Lower leg skin (tissue), 4 donors: ENCODE data around the gene ERGIC1. TPM values are rescaled to one million over a fixed set of nuclear protein-coding genes. Genes with fewer than 3 reads are reported as not detected.

Experiments used
- DNase-seq, 2 donors: peaks; one replicate each; pipeline ENCODE4 v3.0.0-alpha.2; 2019; ENCODE audit warnings: low spot score in 2 of 2
- H3K4me3 ChIP-seq: fragments of 200-600 bp; sonication (generic); 2 replicates; pipeline ENCODE4 v1.5.1; 2017; ENCODE audit warnings: mild to moderate bottlenecking, low read depth; ENCODE audit not compliant: poor library complexity, severe bottlenecking
- CTCF ChIP-seq, 3 donors: fragments of 450-650 bp; IDR thresholded peaks; one replicate each; pipeline ENCODE4 v1.5.1; 2016; ENCODE audit warnings: antibody characterized with exemption in 3 of 3, mild to moderate bottlenecking in 3 of 3, moderate library complexity in 2 of 3
- POLR2A ChIP-seq, 2 donors: fragments of 450-650 bp; IDR thresholded peaks; one replicate each; pipeline ENCODE4 v1.6.1; 2016 to 2017; ENCODE audit warnings: antibody characterized with exemption in 2 of 2, mild to moderate bottlenecking in 1 of 2, moderate library complexity in 1 of 2
- WGBS, 2 donors: methylation state at CpG; one replicate each; pipeline ENCODE4 v1.1.5; 2018; 5-methylcytosine and 5-hydroxymethylcytosine counted together
- intact Hi-C: fragments of 100-400 bp; cut with DNase I; formaldehyde crosslinking; loops from one replicate; pipeline ENCODE4 v1.15.0; 2023; ENCODE audit warnings: low total_unique reads
- total RNA-seq, 4 donors: library from RNA; depleted of rRNA; stranded (reverse); fragments of >200 nt; gene quantifications; one replicate each; pipeline ENCODE4 v1.1.0, GENCODE V29; 2016

The ERGIC1 gene
- total RNA-seq, 4 donors from 2014 or later: 62.9 to 114 (median 82.6) TPM

DNA sequence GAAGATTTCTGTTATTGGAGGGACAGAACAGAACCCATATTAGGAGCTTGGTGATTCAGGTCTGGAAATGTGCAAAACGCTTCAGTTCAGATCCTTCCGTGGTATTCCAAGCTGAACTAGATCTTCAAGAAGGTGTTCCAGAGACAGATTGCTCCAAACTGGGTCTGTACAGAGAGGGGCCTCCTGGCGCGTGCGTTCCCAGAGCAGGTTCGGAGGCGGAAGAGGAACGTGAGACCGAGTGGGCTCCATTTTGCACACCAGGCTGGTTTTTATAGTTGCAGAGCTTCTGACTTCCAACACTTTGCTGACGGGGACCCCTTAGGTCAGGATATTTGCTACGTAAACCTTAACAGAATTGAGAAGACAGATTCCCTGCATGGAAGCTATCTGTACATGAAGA lies 108.5 kb downstream of the ERGIC1 start:
- WGBS, 2 donors: 85 to 90% methylated on average over 11 of the region's 11 CpGs
- intact Hi-C loops: no loop called here
- no peak for DNase-seq

DNA sequence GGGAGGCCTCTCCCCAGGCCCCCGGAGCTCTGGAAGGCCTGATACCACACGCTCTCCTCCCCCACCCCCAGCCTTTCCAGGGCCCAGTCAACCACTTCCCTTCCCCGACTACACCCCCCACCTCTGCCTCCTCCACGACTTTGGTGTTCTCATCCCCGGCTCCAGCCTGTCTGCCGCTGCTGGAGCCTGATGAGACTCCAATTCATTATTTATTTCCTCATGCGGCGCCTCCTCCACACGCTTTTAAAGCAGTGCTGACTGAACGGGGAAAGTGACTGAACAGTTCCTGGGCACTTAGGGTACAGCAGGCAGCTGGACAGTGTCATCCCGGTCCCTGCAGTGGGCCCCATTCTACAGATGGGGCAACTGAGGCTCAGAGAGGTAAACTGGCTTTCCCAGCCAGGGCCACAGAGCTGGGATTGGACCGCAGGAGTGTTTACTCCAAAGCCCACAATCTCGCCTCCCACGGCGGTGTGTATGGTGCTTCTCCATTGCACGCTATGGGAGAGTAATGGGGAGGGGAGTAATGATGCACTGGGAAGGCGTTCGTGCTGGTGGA lies 109.3 kb downstream of the ERGIC1 start:
- 71 to 72% methylated on average over 18 of the region's 18 CpGs for WGBS, 2 donors
- no peak overlapping the region for H3K4me3 ChIP-seq
- DNase-seq: no peak
- intact Hi-C loops: no loop called here
- TF ChIP-seq CTCF (IDR thresholded peaks at IDR 0.05) (no peak), POLR2A (IDR thresholded peaks at IDR 0.05) (no peak)

More for the DNA sequence above, 108.5 kb downstream of the ERGIC1 start:
- no peak for TF ChIP-seq POLR2A (IDR thresholded peaks at IDR 0.05)
- no peak for TF ChIP-seq CTCF (IDR thresholded peaks at IDR 0.05)
- H3K4me3 ChIP-seq: no peak overlapping the region

- no peak for TF ChIP-seq POLR2A (IDR thresholded peaks at IDR 0.05)
- TF ChIP-seq CTCF (IDR thresholded peaks at IDR 0.05): no peak
- H3K4me3 ChIP-seq: no peak overlapping the region
- WGBS, 2 donors: 86 to 89% methylated on average over 8 of the region's 8 CpGs
- intact Hi-C loops: no loop called here
- no peak for DNase-seq
Measured at GRCh38 chr5:172943906-172944305, 109.9 kb downstream of the ERGIC1 start.

DNA sequence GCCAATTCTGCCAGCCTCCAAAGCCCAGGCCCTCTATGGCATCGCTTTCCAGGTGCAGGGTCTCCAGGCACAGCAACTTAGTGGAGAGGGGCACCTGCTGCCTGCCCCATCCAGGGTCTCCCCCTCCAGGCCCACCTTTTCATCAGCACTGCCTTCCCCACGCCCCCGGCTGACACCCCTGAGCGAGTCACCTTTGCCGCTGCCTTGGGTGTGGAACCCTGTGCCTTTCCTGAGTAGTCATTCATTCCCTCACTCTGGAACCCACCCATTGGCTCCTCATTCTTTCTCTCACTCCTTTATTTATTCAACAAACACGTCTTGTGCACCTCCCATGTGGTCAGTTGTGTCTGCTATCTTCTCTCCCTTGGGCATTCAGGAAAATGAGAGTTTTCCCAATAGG lies 110.7 kb downstream of the ERGIC1 start:
- WGBS, 2 donors: 86% methylated on average over 6 of the region's 6 CpGs
- intact Hi-C loops: no loop called here
- no peak overlapping the region for H3K4me3 ChIP-seq
- DNase-seq: no peak
- TF ChIP-seq POLR2A (IDR thresholded peaks at IDR 0.05) (no peak), CTCF (IDR thresholded peaks at IDR 0.05) (no peak)

DNA sequence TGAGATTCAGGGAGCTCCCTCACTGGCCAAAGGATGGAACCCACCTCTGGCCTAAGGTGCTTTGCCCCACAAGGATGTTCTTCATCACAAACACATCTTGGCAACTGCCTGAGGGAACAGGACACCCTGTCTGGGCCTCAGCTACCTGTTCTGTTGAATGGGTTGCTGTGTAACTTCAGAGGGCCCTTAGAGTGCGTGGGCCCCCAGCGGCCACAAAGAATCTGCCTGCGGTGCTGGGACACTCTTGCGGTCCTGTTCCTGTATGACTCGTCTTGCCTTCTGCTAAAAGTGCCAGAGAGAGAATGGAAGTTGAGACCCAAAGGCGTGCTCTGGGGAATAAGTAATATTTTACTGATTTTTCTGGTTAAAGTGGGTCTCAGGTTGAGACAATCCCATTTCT lies 111.1 kb downstream of the ERGIC1 start:
- DNase-seq: no peak
- no peak overlapping the region for H3K4me3 ChIP-seq
- intact Hi-C loops: no loop called here
- TF ChIP-seq POLR2A (IDR thresholded peaks at IDR 0.05) (no peak), CTCF (IDR thresholded peaks at IDR 0.05) (no peak)
- whole genome bisulfite sequencing, 2 donors: 94 to 97% methylated on average over 6 of the region's 6 CpGs

GRCh38 chr5:172946146-172946545 lies 112.1 kb downstream of the ERGIC1 start:
- no peak for DNase-seq
- intact Hi-C loops: no loop called here
- no peak for TF ChIP-seq CTCF (IDR thresholded peaks at IDR 0.05)
- TF ChIP-seq POLR2A (IDR thresholded peaks at IDR 0.05): no peak
- H3K4me3 ChIP-seq: no peak overlapping the region
- WGBS, 2 donors: 85 to 87% methylated on average over 7 of the region's 7 CpGs
